ENCODE data around the gene CDYL2. TPM values are rescaled to one million over a fixed set of nuclear protein-coding genes. Genes with fewer than 3 reads are reported as not detected.
"Not testable (repeated sequence)": the region's sequence is repeated elsewhere in the genome, so short reads cannot be mapped to it uniquely, and the experiment has no call there.

CDYL2 gene
- total RNA-seq, 2 donors from 2014 or later, result 35.9 to 44.3 TPM

- peaks cover 1 to 10% of the 10 kb centered on the region in 2 donors for H3K9me3 Mint-ChIP-seq
- peaks cover 4 to 9% of the 10 kb centered on the region in 2 donors for H3K36me3 Mint-ChIP-seq (ENCODE audit: insufficient read depth in 2 of 2)
- no peak overlapping the region for H3K4me3 Mint-ChIP-seq
- no peak overlapping the region for H3K27ac Mint-ChIP-seq
- no peaks in the 10 kb centered on the region for H3K27me3 Mint-ChIP-seq (ENCODE audit: low read depth)
- H3K4me1 Mint-ChIP-seq (ENCODE audit: low read depth), result peaks cover 36% of the 10 kb centered on the region
- ATAC-seq (replicated peaks in 1 of 2), result no peak
- no peak for DNase-seq
Observed at GRCh38 chr16:80652441-80652840, 152.0 kb downstream of the CDYL2 start.

GRCh38 chr16:80650281-80650680 lies 154.1 kb downstream of the CDYL2 start:
- peaks cover 8 to 13% of the 10 kb centered on the region in 2 donors for H3K9me3 Mint-ChIP-seq
- H3K4me1 Mint-ChIP-seq (ENCODE audit: low read depth), result peaks cover 20% of the 10 kb centered on the region
- not testable (repeated sequence) for ATAC-seq (replicated peaks in 1 of 2); H3K27me3 Mint-ChIP-seq (ENCODE audit: low read depth); H3K27ac Mint-ChIP-seq; DNase-seq; H3K36me3 Mint-ChIP-seq (ENCODE audit: insufficient read depth in 2 of 2)
- peak overlapping the region in 1 of 2 donors; percentile 47 for H3K4me3 Mint-ChIP-seq

- Mint-ChIP-seq H3K4me1 (ENCODE audit: low read depth) (no peaks in the 10 kb centered on the region), H3K4me3 (no peak overlapping the region), H3K9me3 (peaks cover 3 to 8% of the 10 kb centered on the region in 2 donors), H3K27me3 (ENCODE audit: low read depth) (no peaks in the 10 kb centered on the region), H3K36me3 (ENCODE audit: insufficient read depth in 2 of 2) (peaks cover 6 to 12% of the 10 kb centered on the region in 2 donors), H3K27ac (no peak overlapping the region)
- DNase-seq (no peak), ATAC-seq (replicated peaks in 1 of 2) (no peak)
Observed at GRCh38 chr16:80640316-80640715, 164.1 kb downstream of the CDYL2 start.

- Mint-ChIP-seq H3K36me3 (ENCODE audit: insufficient read depth in 2 of 2) (peaks cover 6 to 14% of the 10 kb centered on the region in 2 donors), H3K27me3 (ENCODE audit: low read depth) (no peaks in the 10 kb centered on the region), H3K4me1 (ENCODE audit: low read depth) (no peaks in the 10 kb centered on the region), H3K27ac (no peak overlapping the region), H3K4me3 (no peak overlapping the region), H3K9me3 (peaks cover 4 to 10% of the 10 kb centered on the region in 2 donors)
- no peak for ATAC-seq (replicated peaks in 1 of 2)
- DNase-seq, result no peak
Observed at GRCh38 chr16:80639636-80640035, 164.8 kb downstream of the CDYL2 start.

- DNase-seq (no peak), ATAC-seq (replicated peaks in 1 of 2) (no peak)
- Mint-ChIP-seq H3K27ac (no peak overlapping the region), H3K36me3 (ENCODE audit: insufficient read depth in 2 of 2) (peaks cover 4 to 11% of the 10 kb centered on the region in 2 donors), H3K4me3 (no peak overlapping the region), H3K4me1 (ENCODE audit: low read depth) (no peaks in the 10 kb centered on the region), H3K9me3 (peaks cover 4 to 5% of the 10 kb centered on the region in 2 donors), H3K27me3 (ENCODE audit: low read depth) (no peaks in the 10 kb centered on the region)
Observed at GRCh38 chr16:80637621-80638020, 166.8 kb downstream of the CDYL2 start.

- Mint-ChIP-seq H3K4me3 (no peak overlapping the region), H3K4me1 (ENCODE audit: low read depth) (no peaks in the 10 kb centered on the region), H3K36me3 (ENCODE audit: insufficient read depth in 2 of 2) (peaks cover 12 to 18% of the 10 kb centered on the region in 2 donors), H3K9me3 (peaks cover 2 to 5% of the 10 kb centered on the region in 2 donors), H3K27me3 (ENCODE audit: low read depth) (no peaks in the 10 kb centered on the region), H3K27ac (no peak overlapping the region)
- no peak for ATAC-seq (replicated peaks in 1 of 2)
- DNase-seq, result no peak
Observed at GRCh38 chr16:80631581-80631980, 172.8 kb downstream of the CDYL2 start.

GRCh38 chr16:80628254-80628653 lies 176.1 kb downstream of the CDYL2 start:
- Mint-ChIP-seq H3K4me1 (ENCODE audit: low read depth) (no peaks in the 10 kb centered on the region), H3K9me3 (peaks cover 4 to 7% of the 10 kb centered on the region in 2 donors), H3K27ac (no peak overlapping the region), H3K4me3 (no peak overlapping the region), H3K36me3 (ENCODE audit: insufficient read depth in 2 of 2) (peaks cover 9 to 20% of the 10 kb centered on the region in 2 donors), H3K27me3 (ENCODE audit: low read depth) (no peaks in the 10 kb centered on the region)
- ATAC-seq (replicated peaks in 1 of 2), result no peak
- no peak for DNase-seq

GRCh38 chr16:80627108-80627507 lies 177.3 kb downstream of the CDYL2 start:
- no peak overlapping the region for H3K27ac Mint-ChIP-seq
- peaks cover 4 to 7% of the 10 kb centered on the region in 2 donors for H3K9me3 Mint-ChIP-seq
- H3K4me3 Mint-ChIP-seq, result no peak overlapping the region
- no peaks in the 10 kb centered on the region for H3K27me3 Mint-ChIP-seq (ENCODE audit: low read depth)
- ATAC-seq (replicated peaks in 1 of 2) (peak in 1 of 2 donors; percentile 49), DNase-seq (no peak)
- no peaks in the 10 kb centered on the region for H3K4me1 Mint-ChIP-seq (ENCODE audit: low read depth)
- H3K36me3 Mint-ChIP-seq (ENCODE audit: insufficient read depth in 2 of 2), result peaks cover 9 to 18% of the 10 kb centered on the region in 2 donors

- H3K4me3 Mint-ChIP-seq, result no peak overlapping the region
- DNase-seq, result no peak
- peaks cover 4 to 7% of the 10 kb centered on the region in 2 donors for H3K9me3 Mint-ChIP-seq
- no peaks in the 10 kb centered on the region for H3K4me1 Mint-ChIP-seq (ENCODE audit: low read depth)
- ATAC-seq (replicated peaks in 1 of 2), result no peak
- no peaks in the 10 kb centered on the region for H3K27me3 Mint-ChIP-seq (ENCODE audit: low read depth)
- H3K27ac Mint-ChIP-seq, result no peak overlapping the region
- peaks cover 2 to 16% of the 10 kb centered on the region in 2 donors for H3K36me3 Mint-ChIP-seq (ENCODE audit: insufficient read depth in 2 of 2)
Observed at GRCh38 chr16:80623376-80623775, 181.0 kb downstream of the CDYL2 start.

- DNase-seq (no peak), ATAC-seq (replicated peaks in 1 of 2) (no peak)
- Mint-ChIP-seq H3K4me1 (ENCODE audit: low read depth) (no peaks in the 10 kb centered on the region), H3K4me3 (no peak overlapping the region), H3K27ac (no peak overlapping the region), H3K9me3 (peaks cover 4 to 7% of the 10 kb centered on the region in 2 donors), H3K27me3 (ENCODE audit: low read depth) (no peaks in the 10 kb centered on the region), H3K36me3 (ENCODE audit: insufficient read depth in 2 of 2) (peaks cover 0 to 10% of the 10 kb centered on the region in 2 donors)
Observed at GRCh38 chr16:80622007-80622406, 182.4 kb downstream of the CDYL2 start.

- no peak overlapping the region for H3K27ac Mint-ChIP-seq
- no peak overlapping the region for H3K4me3 Mint-ChIP-seq
- peaks cover 4 to 7% of the 10 kb centered on the region in 2 donors for H3K9me3 Mint-ChIP-seq
- no peaks in the 10 kb centered on the region for H3K4me1 Mint-ChIP-seq (ENCODE audit: low read depth)
- DNase-seq (no peak), ATAC-seq (replicated peaks in 1 of 2) (no peak)
- peaks cover under 1 to 12% of the 10 kb centered on the region in 2 donors for H3K36me3 Mint-ChIP-seq (ENCODE audit: insufficient read depth in 2 of 2)
- H3K27me3 Mint-ChIP-seq (ENCODE audit: low read depth), result no peaks in the 10 kb centered on the region
Observed at GRCh38 chr16:80620736-80621605, 183.4 kb downstream of the CDYL2 start.

GRCh38 chr16:80619824-80620223 lies 184.6 kb downstream of the CDYL2 start:
- no peak overlapping the region for H3K4me3 Mint-ChIP-seq
- DNase-seq, result no peak
- H3K27me3 Mint-ChIP-seq (ENCODE audit: low read depth), result no peaks in the 10 kb centered on the region
- H3K27ac Mint-ChIP-seq, result no peak overlapping the region
- no peak for ATAC-seq (replicated peaks in 1 of 2)
- H3K4me1 Mint-ChIP-seq (ENCODE audit: low read depth), result no peaks in the 10 kb centered on the region
- H3K9me3 Mint-ChIP-seq, result peaks cover 4% of the 10 kb centered on the region in 2 donors
- peaks cover 4 to 8% of the 10 kb centered on the region in 2 donors for H3K36me3 Mint-ChIP-seq (ENCODE audit: insufficient read depth in 2 of 2)

- ATAC-seq (replicated peaks in 1 of 2), result no peak
Observed at GRCh38 chr16:80618862-80619648, 185.3 kb downstream of the CDYL2 start.

More at GRCh38 chr16:80618862-80619648, 185.3 kb downstream of the CDYL2 start:
- Mint-ChIP-seq H3K4me3 (no peak overlapping the region), H3K4me1 (ENCODE audit: low read depth) (no peaks in the 10 kb centered on the region), H3K27me3 (ENCODE audit: low read depth) (no peaks in the 10 kb centered on the region), H3K9me3 (peaks cover 0 to 1% of the 10 kb centered on the region in 2 donors), H3K27ac (no peak overlapping the region), H3K36me3 (ENCODE audit: insufficient read depth in 2 of 2) (peaks cover 3 to 4% of the 10 kb centered on the region in 2 donors)
- DNase-seq, result no peak

Measured in activated T-cell treated with anti-CD3 and anti-CD28 coated beads, Interleukin-2, amount 50 U/mL, for 72 hours (primary cell).